Activated CD4-positive, alpha-beta T cell treated with anti-CD3 and anti-CD28 coated beads for 36 hours (primary cell): ENCODE data around the gene HPX. TPM values are rescaled to one million over a fixed set of nuclear protein-coding genes. Genes with fewer than 3 reads are reported as not detected.

ENCODE experiments used
- ATAC-seq: fragments of 200-7000 bp; cut with Tn5 transposase; one replicate; pipeline ENCODE4 v1.10.0; 2021; ENCODE audit warnings: mild to moderate bottlenecking, moderate library complexity
- CTCF ChIA-PET: fragments of 350-600 bp; sonication (Branson Sonifier 250); formaldehyde crosslinking; loops from one replicate; lab custom pipeline; 2021; ENCODE audit warnings: antibody characterized with exemption; lab: Charles Lee
- POLR2A ChIA-PET: fragments of 350-600 bp; sonication (Branson Sonifier 250); formaldehyde crosslinking; loops from one replicate; lab custom pipeline; 2021; ENCODE audit warnings: antibody characterized with exemption, inconsistent platforms; lab: Charles Lee
- DNase-seq: peaks from one replicate; pipeline ENCODE4 v3.0.0-alpha.2; 2020
- H3K27ac Mint-ChIP-seq: one replicate; pipeline ENCODE4 v1.8.0; 2021; ENCODE audit warnings: mixed read lengths
- H3K27me3 Mint-ChIP-seq: one replicate; pipeline ENCODE4 v1.8.0; 2021; ENCODE audit warnings: mixed read lengths
- H3K36me3 Mint-ChIP-seq: one replicate; pipeline ENCODE4 v1.8.0; 2021; ENCODE audit warnings: low read depth, mixed read lengths
- H3K4me1 Mint-ChIP-seq: one replicate; pipeline ENCODE4 v1.8.0; 2021; ENCODE audit warnings: mixed read lengths
- H3K4me3 Mint-ChIP-seq: one replicate; pipeline ENCODE4 v1.8.0; 2021; ENCODE audit warnings: mild to moderate bottlenecking, moderate library complexity, mixed read lengths
- H3K9me3 Mint-ChIP-seq: one replicate; pipeline ENCODE4 v1.8.0; 2021; ENCODE audit warnings: low read depth, mixed read lengths
- intact Hi-C, 2 experiments: fragments of 100-400 bp; cut with DNase I in 1 of 2; cut with micrococcal nuclease in 1 of 2; formaldehyde crosslinking; loops; one replicate each; pipeline versions ENCODE4 v1.14.2 to v1.15.1; 2022 to 2024; cut with DNase I, micrococcal nuclease
- total RNA-seq, 2 experiments: library from RNA; stranded (reverse); gene quantifications; one replicate each; pipeline ENCODE4 v1.2.3, GENCODE V29; 2021

The HPX gene
- total RNA-seq, 2 experiments from 2014 or later = 0.16 to 0.33 TPM

DNA sequence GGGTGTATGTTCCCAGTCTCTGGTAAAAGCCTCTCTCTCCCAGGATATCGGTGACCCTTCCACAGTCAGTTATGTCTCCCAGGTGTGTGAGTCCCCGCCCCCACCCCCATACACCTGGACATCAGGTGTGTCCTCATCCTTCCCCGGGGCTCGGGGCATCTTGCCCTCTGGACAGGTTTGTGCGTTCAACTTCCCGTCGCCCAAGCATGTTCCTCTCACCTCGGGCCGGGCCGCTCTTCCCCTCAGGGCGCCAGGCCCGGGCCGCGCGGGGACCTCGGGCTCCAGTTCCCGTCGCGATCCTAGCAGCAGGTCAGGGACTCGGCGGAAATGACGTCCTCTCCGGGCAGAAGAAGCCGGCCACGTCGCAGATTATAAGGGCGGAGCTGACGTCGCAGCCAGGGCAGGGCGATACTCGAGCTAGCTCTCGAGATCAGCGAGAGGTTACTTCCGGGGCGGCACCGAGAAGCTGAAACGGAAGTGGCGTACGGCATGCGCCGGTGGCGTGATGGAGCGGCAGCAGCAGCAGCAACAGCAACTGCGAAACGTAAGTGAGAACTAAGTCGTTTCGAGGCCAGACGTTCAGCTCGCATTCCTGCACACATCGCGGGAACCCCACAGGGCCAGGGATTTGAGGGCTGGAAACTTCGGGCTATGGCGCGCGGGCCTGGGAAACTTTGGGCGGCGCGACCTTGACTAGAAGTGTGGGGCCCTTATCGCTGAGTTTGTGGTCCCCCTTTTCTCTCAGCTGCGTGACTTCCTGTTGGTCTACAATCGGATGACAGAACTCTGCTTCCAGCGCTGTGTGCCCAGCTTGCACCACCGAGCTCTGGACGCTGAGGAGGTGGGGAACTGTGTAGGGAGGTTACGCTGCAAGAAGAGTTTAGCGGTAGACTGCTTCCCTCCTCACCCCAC, 40.5 kb upstream of the HPX start, which contains the start of the genes ARFIP2 and TIMM10B:
Gene ARFIP2 (minus strand): TSS at position 320 of the 912 bp plus-strand sequence. CDS start 910 bp downstream, outside the sequence.
Gene TIMM10B (plus strand): TSS at position 490 of the 912 bp plus-strand sequence. CDS start 16 bp downstream, at position 506.
- DNase-seq (peak; percentile 99), ATAC-seq (peak; percentile 98)
- CTCF ChIA-PET = interaction anchor here (0.6 to 2.2 kb wide), 15 partner anchors 13 to 478 kb away, joined by 3 to 15 read pairs (median 4); partner anchors contain the start of genes HPX, MRPL17 and SMPD1
- intact Hi-C loops = loop anchor here (1.0 to 10.0 kb wide), 17 partner anchors 51 to 1034 kb away; partner anchors contain the start of genes APBB1 (in 2 of the 2), FHIP1B (in 2 of the 2), ILK (in 2 of the 2) and MRPL17 (in 2 of the 2)
- Mint-ChIP-seq H3K4me3 (peak within 1 kb of the TSS; percentile 80), H3K36me3 (peaks cover 22% of the 10 kb centered on the region), H3K27me3 (no peaks in the 10 kb centered on the region), H3K4me1 (peaks cover 30% of the 10 kb centered on the region), H3K9me3 (no peaks in the 10 kb centered on the region), H3K27ac (peak within 1 kb of the TSS; percentile 92)
- POLR2A ChIA-PET = interaction anchor here (0.7 to 1.3 kb wide), 9 partner anchors 9 to 247 kb away, joined by 3 to 7 read pairs (median 4); partner anchors contain the start of genes FHIP1B, MRPL17, SMPD1 and TAF10

DNA sequence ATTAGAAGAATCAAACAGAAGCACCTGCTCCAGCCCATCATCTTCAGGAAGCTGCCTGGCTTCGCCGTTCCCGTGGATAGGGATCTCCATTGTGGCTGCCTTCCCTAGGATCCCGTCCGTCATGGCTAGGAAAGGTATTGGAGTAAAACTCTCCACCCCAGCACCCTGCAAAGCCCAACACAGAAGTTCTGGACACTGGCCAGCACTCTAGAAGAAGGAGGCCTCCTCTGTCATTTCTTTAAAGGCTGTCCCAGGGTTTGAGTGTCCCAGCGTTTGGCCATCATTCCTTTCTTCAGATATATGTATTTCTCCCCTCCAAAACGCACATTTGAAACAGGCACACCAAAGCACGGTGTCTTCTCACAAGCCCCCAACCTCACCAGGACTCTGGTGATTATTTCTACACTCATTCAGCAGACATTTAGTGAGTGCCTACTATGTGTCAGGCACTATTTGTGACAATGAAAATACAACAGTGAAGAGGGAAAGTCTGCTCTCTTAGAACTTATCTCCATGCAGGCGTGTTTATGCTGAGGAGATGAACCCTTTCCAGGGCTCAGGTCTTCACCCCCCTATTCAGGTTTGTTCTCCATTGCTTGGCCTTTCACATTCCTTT, 39.6 kb upstream of the HPX start:
- Mint-ChIP-seq H3K27ac (peak overlapping the region; percentile 92), H3K4me1 (peaks cover 30% of the 10 kb centered on the region), H3K27me3 (no peaks in the 10 kb centered on the region), H3K9me3 (no peaks in the 10 kb centered on the region), H3K36me3 (peaks cover 22% of the 10 kb centered on the region), H3K4me3 (peak overlapping the region; percentile 80)
- DNase-seq = no peak
- CTCF ChIA-PET = interaction anchor here (1.4 kb wide), 1 partner anchor 14 kb away, joined by 4 read pairs; no protein-coding TSS in a partner anchor
- intact Hi-C loops = loop anchor here (2.0 to 10.0 kb wide), 7 partner anchors 52 to 1034 kb away; partner anchors contain the start of genes APBB1 (in 1 of the 2), CAVIN3 (in 1 of the 2), FHIP1B (in 1 of the 2) and PPFIBP2 (in 1 of the 2)
- no peak for ATAC-seq
- POLR2A ChIA-PET = no interaction called here

DNA sequence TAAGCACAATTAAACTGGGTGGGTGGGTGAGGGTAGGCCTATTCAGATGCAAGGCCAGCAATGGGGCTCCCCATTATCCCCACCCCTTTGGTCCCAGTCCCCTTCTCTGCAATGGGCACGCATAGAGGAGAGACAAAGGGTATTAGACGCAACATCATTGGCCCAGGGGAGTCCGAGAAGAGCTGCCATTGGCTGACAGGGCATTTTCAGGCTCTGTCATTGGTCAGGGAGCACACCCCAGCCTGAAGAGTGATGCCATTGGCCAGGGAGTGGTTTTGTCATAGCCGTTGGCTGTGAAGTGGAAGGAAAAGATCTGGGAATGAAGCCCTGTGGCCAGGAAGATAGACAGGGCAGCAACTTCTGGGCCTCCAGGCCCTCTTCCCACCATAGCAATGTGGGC, 35.8 kb upstream of the HPX start:
- intact Hi-C loops = no loop called here
- no peaks in the 10 kb centered on the region for H3K9me3 Mint-ChIP-seq

DNA sequence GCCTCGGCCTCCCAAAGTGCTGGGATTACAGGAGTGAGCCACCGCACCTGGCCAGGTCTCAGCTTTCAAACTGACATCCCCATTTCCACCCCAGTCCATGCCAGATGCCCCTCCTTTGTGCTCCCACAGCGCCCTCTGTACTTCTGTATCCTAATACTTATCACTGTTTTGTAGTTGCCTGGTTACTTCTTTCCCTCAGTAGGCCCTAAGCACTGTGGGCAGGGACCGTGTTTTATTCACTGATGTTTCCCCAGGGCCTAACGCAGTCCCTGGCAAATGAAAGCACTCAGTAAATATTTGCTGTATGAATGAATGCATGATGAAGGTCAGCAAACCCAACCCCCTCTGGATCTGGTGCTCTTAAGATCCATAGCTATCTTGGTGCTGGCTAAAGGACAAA, 35.1 kb upstream of the HPX start:
- H3K27ac Mint-ChIP-seq = no peak overlapping the region
- POLR2A ChIA-PET = interaction anchor here (0.6 kb wide), 1 partner anchor 70 kb away, joined by 5 read pairs; no protein-coding TSS in a partner anchor
- ATAC-seq (no peak), DNase-seq (no peak)
- intact Hi-C loops = no loop called here
- H3K4me3 Mint-ChIP-seq = no peak overlapping the region
- peaks cover 3% of the 10 kb centered on the region for H3K27me3 Mint-ChIP-seq
- H3K4me1 Mint-ChIP-seq = peaks cover 27% of the 10 kb centered on the region
- CTCF ChIA-PET = interaction anchor here (0.6 to 2.0 kb wide), 3 partner anchors 32 to 97 kb away, joined by 3 to 13 read pairs (median 3); no protein-coding TSS in a partner anchor
- H3K36me3 Mint-ChIP-seq = peaks cover 5% of the 10 kb centered on the region
- no peaks in the 10 kb centered on the region for H3K9me3 Mint-ChIP-seq

More for the DNA sequence above, 35.8 kb upstream of the HPX start:
- Mint-ChIP-seq H3K27me3 (peaks cover 1% of the 10 kb centered on the region), H3K4me3 (no peak overlapping the region), H3K27ac (no peak overlapping the region), H3K36me3 (peaks cover 7% of the 10 kb centered on the region), H3K4me1 (peaks cover 27% of the 10 kb centered on the region)
- ChIA-PET CTCF (interaction anchor here (2.0 kb wide), 1 partner anchor 97 kb away, joined by 13 read pairs; no protein-coding TSS in a partner anchor), POLR2A (no interaction called here)
- no peak for DNase-seq
- ATAC-seq = no peak

DNA sequence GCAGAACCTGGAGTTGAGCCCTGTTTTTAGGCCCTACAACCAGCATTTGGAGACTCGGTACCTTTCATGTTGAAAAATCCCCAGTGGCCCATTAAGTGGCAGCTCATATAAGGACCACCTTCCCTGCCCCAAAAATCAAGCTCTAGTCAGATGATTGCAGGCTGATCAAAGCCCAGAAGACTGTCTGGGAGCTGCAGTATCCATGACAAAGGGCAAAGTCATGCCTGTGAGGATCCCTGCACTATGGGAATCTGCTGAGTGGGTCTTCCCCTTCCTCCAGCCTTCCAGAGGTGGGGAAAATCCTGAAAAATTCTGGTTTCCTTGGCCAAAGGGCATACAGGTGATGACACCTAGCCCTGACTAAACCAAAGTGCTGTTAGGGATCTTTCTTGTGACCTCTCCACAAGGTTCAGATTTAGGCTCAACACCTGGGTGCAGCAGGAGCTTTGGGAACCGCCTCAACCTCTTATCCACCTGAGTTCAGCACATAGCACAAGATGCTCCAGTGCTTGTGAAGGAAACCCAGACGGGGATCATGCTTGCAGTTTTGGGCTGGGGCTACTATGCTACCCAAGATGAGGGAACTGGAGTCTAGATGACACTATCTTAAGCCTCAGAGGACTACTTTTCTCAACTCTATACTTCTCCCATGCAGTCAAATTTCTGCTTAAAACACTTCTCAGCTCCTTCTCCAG, 34.2 kb upstream of the HPX start:
- ChIA-PET POLR2A (interaction anchor here (0.6 kb wide), 1 partner anchor 69 kb away, joined by 5 read pairs; no protein-coding TSS in a partner anchor), CTCF (interaction anchor here (0.6 to 2.0 kb wide), 4 partner anchors 10 to 96 kb away, joined by 3 to 13 read pairs (median 4); no protein-coding TSS in a partner anchor)
- ATAC-seq = no peak
- peak overlapping the region; percentile 60 for H3K4me3 Mint-ChIP-seq
- H3K27ac Mint-ChIP-seq = peak overlapping the region; percentile 16
- no peak for DNase-seq
- H3K4me1 Mint-ChIP-seq = peaks cover 21% of the 10 kb centered on the region
- no peaks in the 10 kb centered on the region for H3K9me3 Mint-ChIP-seq
- H3K36me3 Mint-ChIP-seq = peaks cover 4% of the 10 kb centered on the region
- peaks cover 3% of the 10 kb centered on the region for H3K27me3 Mint-ChIP-seq
- intact Hi-C loops = loop anchor here in 1 of 2 experiments (1.0 kb wide), 1 partner anchor 56 kb away; the partner anchor contains the start of gene APBB1

DNA sequence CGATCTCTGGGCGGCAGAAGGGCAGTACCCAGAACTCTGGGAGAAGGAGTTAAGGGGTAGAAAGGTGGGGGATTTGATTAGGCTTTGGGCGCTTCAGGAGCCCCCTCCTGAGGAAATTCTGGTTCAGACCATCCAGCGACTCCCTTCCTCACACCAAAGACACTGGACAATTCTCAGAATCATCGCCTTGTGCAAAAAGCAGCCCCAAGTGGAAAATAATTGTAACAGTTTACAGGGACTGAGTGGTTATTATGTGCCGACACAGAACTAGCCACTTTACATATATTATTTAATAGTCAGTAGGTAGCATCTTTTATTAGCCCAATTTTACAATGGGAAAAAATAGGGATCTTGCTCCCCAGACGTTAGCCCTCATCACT, 33.6 kb upstream of the HPX start:
- ATAC-seq (no peak), DNase-seq (no peak)
- peak overlapping the region; percentile 60 for H3K4me3 Mint-ChIP-seq
- peaks cover 16% of the 10 kb centered on the region for H3K4me1 Mint-ChIP-seq
- H3K36me3 Mint-ChIP-seq = no peaks in the 10 kb centered on the region
- peaks cover 3% of the 10 kb centered on the region for H3K27me3 Mint-ChIP-seq
- H3K27ac Mint-ChIP-seq = peak overlapping the region; percentile 33
- ChIA-PET POLR2A (no interaction called here), CTCF (interaction anchor here (1.1 kb wide), 1 partner anchor 10 kb away, joined by 5 read pairs; no protein-coding TSS in a partner anchor)
- H3K9me3 Mint-ChIP-seq = no peaks in the 10 kb centered on the region
- intact Hi-C loops = loop anchor here in 1 of 2 experiments (1.0 kb wide), 1 partner anchor 55 kb away; the partner anchor contains the start of gene APBB1

DNA sequence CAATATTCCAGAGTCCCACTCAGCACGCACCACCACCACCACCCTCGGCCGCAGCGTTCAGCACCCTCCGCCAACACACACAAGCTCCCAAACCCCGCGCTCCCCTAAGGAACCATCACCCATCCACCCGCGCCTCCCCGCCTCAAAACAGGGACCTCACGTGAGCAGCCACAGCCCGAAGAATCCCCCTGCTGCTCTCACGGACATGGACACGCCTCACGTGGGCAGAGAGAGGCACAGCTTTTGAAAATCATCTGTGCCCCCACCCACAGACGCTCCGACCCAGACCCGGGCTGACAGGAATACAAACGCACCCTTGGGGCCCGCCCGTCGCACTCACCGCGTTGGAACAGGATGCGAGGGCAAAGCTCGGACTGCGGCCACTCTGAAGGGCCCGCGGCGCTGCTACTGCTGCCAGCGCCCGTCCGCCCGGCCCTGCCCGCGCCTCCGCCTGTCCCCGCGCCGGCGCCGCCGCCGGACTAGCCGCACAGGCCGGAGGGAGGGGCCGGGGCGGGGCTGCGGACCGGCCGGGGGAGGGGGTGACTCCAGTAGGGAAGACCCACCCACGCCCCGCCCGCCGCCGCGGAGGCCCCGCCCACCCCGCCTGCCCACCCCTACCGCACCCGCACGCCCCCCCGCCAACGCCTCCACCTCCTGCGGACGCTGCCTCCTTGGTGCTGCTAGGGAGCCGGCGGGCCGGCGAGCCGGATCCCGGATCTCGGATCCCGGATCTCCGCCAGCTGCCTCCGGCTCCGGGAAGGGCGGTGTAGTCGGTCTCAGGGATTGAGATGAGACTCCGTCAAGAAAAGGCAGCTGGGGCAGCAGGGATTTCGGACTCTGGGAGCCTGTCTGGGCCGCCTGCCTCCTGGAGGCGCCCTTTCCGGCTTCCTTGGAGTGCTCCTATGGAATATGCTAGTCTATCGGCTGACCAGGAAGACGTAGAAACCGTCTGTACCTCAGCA, 32.9 kb upstream of the HPX start, which contains the start of gene TRIM3:
Gene TRIM3 (minus strand): TSS at position 491 of the 962 bp plus-strand sequence. CDS start 8,246 bp downstream, outside the sequence.
- intact Hi-C loops = loop anchor here in 1 of 2 experiments (1.0 to 2.0 kb wide), 2 partner anchors 54 to 83 kb away; partner anchors contain the start of genes APBB1 and SMPD1
- H3K36me3 Mint-ChIP-seq = no peaks in the 10 kb centered on the region
- peak; percentile 74 for DNase-seq

DNA sequence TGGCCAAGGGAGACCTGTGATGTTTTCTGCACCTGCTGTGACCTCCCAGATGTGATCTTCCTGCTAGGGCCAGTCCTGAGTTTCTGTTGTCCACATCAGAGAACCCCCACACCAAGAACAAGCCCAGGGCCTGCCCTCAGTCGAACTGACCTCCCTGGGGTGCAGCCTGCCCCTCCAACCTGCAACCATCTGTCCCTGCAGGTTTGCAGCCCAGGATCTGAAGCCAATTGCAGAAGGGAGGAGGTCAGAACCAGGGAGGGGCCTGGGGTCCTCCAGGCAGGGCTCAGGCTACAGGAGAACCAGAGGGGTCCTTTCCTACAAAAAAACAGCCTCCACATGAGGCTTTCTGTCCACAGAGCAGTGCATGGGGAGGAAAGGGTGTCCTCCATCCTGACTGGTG, 32.1 kb upstream of the HPX start:
- Mint-ChIP-seq H3K36me3 (no peaks in the 10 kb centered on the region), H3K4me3 (peak overlapping the region; percentile 75), H3K27me3 (peaks cover 3% of the 10 kb centered on the region), H3K9me3 (no peaks in the 10 kb centered on the region), H3K4me1 (peaks cover 12% of the 10 kb centered on the region), H3K27ac (no peak overlapping the region)
- ChIA-PET CTCF (interaction anchor here (0.6 to 3.9 kb wide), 5 partner anchors 13 to 171 kb away, joined by 3 to 27 read pairs (median 6); no protein-coding TSS in a partner anchor), POLR2A (no interaction called here)
- DNase-seq (no peak), ATAC-seq (peak; percentile 7)
- intact Hi-C loops = loop anchor here in 1 of 2 experiments (2.0 kb wide), 1 partner anchor 82 kb away; the partner anchor contains the start of gene SMPD1

More for the DNA sequence above, 32.9 kb upstream of the HPX start, which contains the start of gene TRIM3:
- ChIA-PET POLR2A (no interaction called here), CTCF (interaction anchor here (1.3 to 3.9 kb wide), 3 partner anchors 13 to 109 kb away, joined by 3 to 27 read pairs (median 8); no protein-coding TSS in a partner anchor)
- peak; percentile 59 for ATAC-seq
- Mint-ChIP-seq H3K27ac (peak within 1 kb of the TSS; percentile 66), H3K4me1 (peaks cover 12% of the 10 kb centered on the region), H3K27me3 (peaks cover 3% of the 10 kb centered on the region), H3K4me3 (peak within 1 kb of the TSS; percentile 75), H3K9me3 (no peaks in the 10 kb centered on the region)

DNA sequence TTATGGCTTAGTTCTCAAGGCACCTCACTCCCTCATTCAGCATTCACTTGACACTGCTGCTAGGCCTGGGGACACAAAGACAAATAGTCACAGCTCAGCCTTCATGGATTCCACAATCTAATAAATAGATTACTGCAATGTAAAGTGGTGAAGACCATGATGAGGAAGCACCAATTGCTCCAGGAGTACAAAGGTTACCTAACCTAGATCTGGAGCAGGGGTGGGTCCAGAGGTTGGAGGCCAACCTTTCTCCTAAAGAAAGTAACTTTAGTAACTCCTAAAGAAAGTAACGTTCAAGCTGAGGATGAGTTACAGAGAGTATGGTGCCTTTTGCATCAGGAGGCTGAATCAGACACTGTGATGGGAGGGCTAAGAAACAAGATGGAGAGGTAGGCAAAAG, 28.8 kb upstream of the HPX start:
- CTCF ChIA-PET = interaction anchor here (1.0 to 1.5 kb wide), 3 partner anchors 26 to 91 kb away, joined by 3 to 4 read pairs (median 4); no protein-coding TSS in a partner anchor
- POLR2A ChIA-PET = no interaction called here
- intact Hi-C loops = no loop called here
- Mint-ChIP-seq H3K27ac (no peak overlapping the region), H3K27me3 (peaks cover 3% of the 10 kb centered on the region), H3K9me3 (no peaks in the 10 kb centered on the region), H3K36me3 (peaks cover 2% of the 10 kb centered on the region), H3K4me3 (no peak overlapping the region), H3K4me1 (peaks cover 12% of the 10 kb centered on the region)
- ATAC-seq (no peak), DNase-seq (no peak)
